Myocyte (in vitro differentiated cells): ENCODE measurements around the gene C1QL4. TPM values are rescaled to one million over a fixed set of nuclear protein-coding genes. Genes with fewer than 3 reads are reported as not detected.
"Not testable (repeated sequence)": the region's sequence is repeated elsewhere in the genome, so short reads cannot be mapped to it uniquely, and the experiment has no call there.

Source experiments
- DNase-seq: peaks from one replicate; pipeline ENCODE4 v3.0.0-alpha.2; 2012; ENCODE audit warnings: low read depth
- total RNA-seq: library from RNA; depleted of rRNA; stranded (reverse); fragments of >200 nt; gene quantifications from 2 replicates; pipeline ENCODE4 v1.2.3, GENCODE V29; 2014

C1QL4 gene
- total RNA-seq, 1 donor from 2014 or later: 37.7 TPM

DNA sequence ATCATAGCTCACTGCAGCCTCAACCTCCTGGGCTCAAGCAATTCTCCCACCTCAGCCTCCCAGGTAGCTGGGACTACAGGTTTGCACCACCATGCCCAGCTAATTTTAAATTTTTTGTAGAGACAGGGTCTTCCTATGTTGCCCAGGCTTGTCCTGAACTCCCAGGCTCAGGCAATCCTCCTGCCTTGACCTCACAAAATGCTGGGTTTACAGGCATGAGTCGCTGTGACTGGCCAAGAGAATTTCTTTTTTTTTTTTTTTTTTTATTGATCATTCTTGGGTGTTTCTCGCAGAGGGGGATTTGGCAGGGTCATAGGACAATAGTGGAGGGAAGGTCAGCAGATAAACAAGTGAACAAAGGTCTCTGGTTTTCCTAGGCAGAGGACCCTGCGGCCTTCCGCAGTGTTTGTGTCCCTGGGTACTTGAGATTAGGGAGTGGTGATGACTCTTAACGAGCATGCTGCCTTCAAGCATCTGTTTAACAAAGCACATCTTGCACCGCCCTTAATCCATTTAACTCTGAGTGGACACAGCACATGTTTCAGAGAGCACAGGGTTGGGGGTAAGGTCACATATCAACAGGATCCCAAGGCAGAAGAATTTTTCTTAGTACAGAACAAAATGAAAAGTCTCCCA lies 54.1 kb downstream of the C1QL4 start:
- not testable (repeated sequence) for DNase-seq

Other genes starting within 250 kb of the C1QL4 start
- 0.21 and 0.27 TPM in 2 replicates for gene DHH, start 242.4 kb downstream of the C1QL4 start, total RNA-seq
- 27.0 and 27.5 TPM in 2 replicates for gene LMBR1L, start 226.3 kb downstream of the C1QL4 start, total RNA-seq
- 1,860 and 2,094 TPM in 2 replicates for gene TUBA1B, start 205.8 kb downstream of the C1QL4 start, total RNA-seq
- gene TUBA1A, start 148.1 kb downstream of the C1QL4 start, total RNA-seq: 2,694 and 2,699 TPM in 2 replicates
- 547 and 595 TPM in 2 replicates for gene TUBA1C, start 72.1 kb downstream of the C1QL4 start, total RNA-seq
- 0.05 TPM in 1 of 2 replicates, not detected in the other for gene PRPH, start 42.0 kb downstream of the C1QL4 start, total RNA-seq
- gene TROAP, start 13.9 kb downstream of the C1QL4 start, total RNA-seq: 1.1 TPM in 1 of 2 replicates, not detected in the other
- gene DNAJC22, start 9.7 kb upstream of the C1QL4 start, total RNA-seq: 0.62 and 1.0 TPM in 2 replicates
- 41.9 and 43.0 TPM in 2 replicates for gene SPATS2, start 30.3 kb upstream of the C1QL4 start, total RNA-seq
- 8.9 and 11.9 TPM in 2 replicates for gene KCNH3, start 201.8 kb upstream of the C1QL4 start, total RNA-seq
- 72.1 and 98.1 TPM in 2 replicates for gene MCRS1, start 231.0 kb upstream of the C1QL4 start, total RNA-seq